Measurements from ENCODE around the gene CHTF18.

CHTF18 gene

DNA sequence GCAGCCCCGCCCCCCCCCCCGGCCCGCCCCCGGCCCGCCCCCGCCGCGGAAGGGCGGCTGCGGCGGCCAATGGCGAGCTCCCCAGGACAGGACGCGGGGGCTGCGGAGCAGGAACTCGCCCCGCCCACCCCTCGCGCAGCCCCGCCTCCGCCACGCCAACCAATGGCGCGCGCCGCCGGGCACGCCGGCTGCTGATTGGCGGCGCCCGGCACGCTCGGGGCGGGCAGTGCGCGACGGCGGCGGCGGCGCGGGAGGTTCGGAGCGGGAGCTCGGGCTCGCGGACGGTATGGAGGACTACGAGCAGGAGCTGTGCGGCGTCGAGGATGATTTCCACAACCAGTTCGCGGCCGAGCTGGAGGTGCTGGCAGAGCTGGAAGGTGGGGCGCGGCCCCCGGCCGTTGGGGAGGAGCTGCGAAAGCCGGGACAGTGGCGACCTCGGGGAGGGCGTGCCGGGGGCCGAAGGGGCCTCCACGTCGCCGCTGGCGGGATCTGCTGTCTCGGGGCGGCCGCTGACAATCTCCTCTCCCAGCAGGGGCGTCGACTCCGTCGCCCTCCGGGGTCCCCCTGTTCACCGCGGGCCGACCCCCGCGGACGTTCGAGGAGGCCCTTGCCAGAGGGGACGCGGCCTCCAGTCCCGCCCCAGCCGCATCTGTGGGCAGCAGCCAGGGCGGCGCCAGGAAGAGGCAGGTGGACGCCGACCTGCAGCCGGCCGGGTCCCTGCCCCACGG lies at the start of gene CHTF18:
CHTF18 (plus strand) TSS at position 222 of the 728 bp plus-strand sequence; CDS start at position 287, 65 bp downstream.
- no peaks in the 10 kb centered on the region for H3K36me3 ChIP-seq (ENCODE audit: insufficient read depth, low read length)
- no peaks in the 10 kb centered on the region for H3K27me3 ChIP-seq (ENCODE audit: insufficient read depth, low read length, poor library complexity, severe bottlenecking)
- no peaks in the 10 kb centered on the region for H3K4me1 ChIP-seq (ENCODE audit: insufficient read depth, low read length, poor library complexity, severe bottlenecking)
- no peak for TF ChIP-seq EZH2phosphoT487 (IDR thresholded peaks at IDR 0.05; ENCODE audit: borderline replicate concordance)
- TF ChIP-seq, protein P1, sequence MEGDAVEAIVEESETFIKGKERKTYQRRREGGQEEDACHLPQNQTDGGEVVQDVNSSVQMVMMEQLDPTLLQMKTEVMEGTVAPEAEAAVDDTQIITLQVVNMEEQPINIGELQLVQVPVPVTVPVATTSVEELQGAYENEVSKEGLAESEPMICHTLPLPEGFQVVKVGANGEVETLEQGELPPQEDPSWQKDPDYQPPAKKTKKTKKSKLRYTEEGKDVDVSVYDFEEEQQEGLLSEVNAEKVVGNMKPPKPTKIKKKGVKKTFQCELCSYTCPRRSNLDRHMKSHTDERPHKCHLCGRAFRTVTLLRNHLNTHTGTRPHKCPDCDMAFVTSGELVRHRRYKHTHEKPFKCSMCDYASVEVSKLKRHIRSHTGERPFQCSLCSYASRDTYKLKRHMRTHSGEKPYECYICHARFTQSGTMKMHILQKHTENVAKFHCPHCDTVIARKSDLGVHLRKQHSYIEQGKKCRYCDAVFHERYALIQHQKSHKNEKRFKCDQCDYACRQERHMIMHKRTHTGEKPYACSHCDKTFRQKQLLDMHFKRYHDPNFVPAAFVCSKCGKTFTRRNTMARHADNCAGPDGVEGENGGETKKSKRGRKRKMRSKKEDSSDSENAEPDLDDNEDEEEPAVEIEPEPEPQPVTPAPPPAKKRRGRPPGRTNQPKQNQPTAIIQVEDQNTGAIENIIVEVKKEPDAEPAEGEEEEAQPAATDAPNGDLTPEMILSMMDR (conservative IDR thresholded peaks at IDR 0.05; ENCODE audit: low read length) = no peak
- H3K9me3 ChIP-seq (ENCODE audit: insufficient read depth, low read depth, low read length) = no peaks in the 10 kb centered on the region
- peak within 1 kb of the TSS; percentile 85 for H3K9ac ChIP-seq (ENCODE audit: low read depth, low read length, poor library complexity, severe bottlenecking)
- H3K79me2 ChIP-seq (ENCODE audit: insufficient read depth, low read length) = peaks cover 30% of the 10 kb centered on the region; the same call in 1 of the 2 replicates
- H3K4me2 ChIP-seq (ENCODE audit: low read depth, low read length, poor library complexity, severe bottlenecking) = peak within 1 kb of the TSS; percentile 67
- H2AFZ ChIP-seq (ENCODE audit: low read length) = 0 out of 2 replicates have a peak within 1 kb of the TSS, but pooled peaks have one; percentile 65
- no peaks in the 10 kb centered on the region for H3K9me2 ChIP-seq (replicated peaks; ENCODE audit: low read depth, low read length)
- no peaks in the 10 kb centered on the region for H4K20me1 ChIP-seq (ENCODE audit: insufficient read depth, low read length, poor library complexity, severe bottlenecking)
- H3F3A ChIP-seq (ENCODE audit: low read depth) = no peaks in the 10 kb centered on the region
- peak within 1 kb of the TSS; percentile 82 for H3K4me3 ChIP-seq (ENCODE audit: low read length, poor library complexity, severe bottlenecking)

GRCh38 chr16:739560-740458 lies 48.6 kb upstream of the CHTF18 start:
- Histone ChIP-seq H3K9me2 (replicated peaks; ENCODE audit: low read depth, low read length) (no peaks in the 10 kb centered on the region), H2AFZ (ENCODE audit: low read length) (peak overlapping the region; percentile 83; the same call in 1 of the 2 replicates), H3F3A (ENCODE audit: low read depth) (no peaks in the 10 kb centered on the region), H3K4me3 (ENCODE audit: low read length, poor library complexity, severe bottlenecking) (peak overlapping the region; percentile 82), H3K4me2 (ENCODE audit: low read depth, low read length, poor library complexity, severe bottlenecking) (peak overlapping the region; percentile 73), H3K4me1 (ENCODE audit: insufficient read depth, low read length, poor library complexity, severe bottlenecking) (no peaks in the 10 kb centered on the region), H4K20me1 (ENCODE audit: insufficient read depth, low read length, poor library complexity, severe bottlenecking) (no peaks in the 10 kb centered on the region), H3K9ac (ENCODE audit: low read depth, low read length, poor library complexity, severe bottlenecking) (peak overlapping the region; percentile 82), H3K27me3 (ENCODE audit: insufficient read depth, low read length, poor library complexity, severe bottlenecking) (no peaks in the 10 kb centered on the region), H3K79me2 (ENCODE audit: insufficient read depth, low read length) (peaks cover 7% of the 10 kb centered on the region; the same call in 1 of the 2 replicates), H3K36me3 (ENCODE audit: insufficient read depth, low read length) (no peaks in the 10 kb centered on the region), H3K9me3 (ENCODE audit: insufficient read depth, low read depth, low read length) (no peaks in the 10 kb centered on the region)
- TF ChIP-seq, protein P1 (conservative IDR thresholded peaks at IDR 0.05; ENCODE audit: low read length) = no peak
- TF ChIP-seq EZH2phosphoT487 (IDR thresholded peaks at IDR 0.05; ENCODE audit: borderline replicate concordance) = no peak

- Histone ChIP-seq H3K9me2 (replicated peaks; ENCODE audit: low read depth, low read length) (no peaks in the 10 kb centered on the region), H3F3A (ENCODE audit: low read depth) (no peaks in the 10 kb centered on the region), H2AFZ (ENCODE audit: low read length) (peak overlapping the region; percentile 83), H3K36me3 (ENCODE audit: insufficient read depth, low read length) (no peaks in the 10 kb centered on the region), H3K27me3 (ENCODE audit: insufficient read depth, low read length, poor library complexity, severe bottlenecking) (no peaks in the 10 kb centered on the region), H3K4me3 (ENCODE audit: low read length, poor library complexity, severe bottlenecking) (peak overlapping the region; percentile 82), H4K20me1 (ENCODE audit: insufficient read depth, low read length, poor library complexity, severe bottlenecking) (no peaks in the 10 kb centered on the region), H3K9me3 (ENCODE audit: insufficient read depth, low read depth, low read length) (no peaks in the 10 kb centered on the region), H3K9ac (ENCODE audit: low read depth, low read length, poor library complexity, severe bottlenecking) (peak overlapping the region; percentile 82), H3K4me1 (ENCODE audit: insufficient read depth, low read length, poor library complexity, severe bottlenecking) (no peaks in the 10 kb centered on the region), H3K79me2 (ENCODE audit: insufficient read depth, low read length) (peaks cover 7% of the 10 kb centered on the region; the same call in 1 of the 2 replicates), H3K4me2 (ENCODE audit: low read depth, low read length, poor library complexity, severe bottlenecking) (peak overlapping the region; percentile 73)
- TF ChIP-seq, protein P1 (conservative IDR thresholded peaks at IDR 0.05; ENCODE audit: low read length) = no peak
- no peak for TF ChIP-seq EZH2phosphoT487 (IDR thresholded peaks at IDR 0.05; ENCODE audit: borderline replicate concordance)
Measured at GRCh38 chr16:740459-740763, 48.0 kb upstream of the CHTF18 start.

All from Loucy (cell line).